AG10803 (cell line): Measurements from ENCODE around the gene RGL4.

Experiments used
- DNase-seq: peaks from one replicate; pipeline ENCODE4 v3.0.0; 2010; ENCODE audit warnings: low read depth
- H3K4me3 ChIP-seq: 2 replicates; pipeline ENCODE4 v1.5.1; 2011; ENCODE audit warnings: mild to moderate bottlenecking, low read length, control low read depth
- CTCF ChIP-seq: conservative IDR thresholded peaks from 2 replicates; pipeline ENCODE4 v1.5.1; 2011; ENCODE audit warnings: mild to moderate bottlenecking, low read length, control low read depth, inconsistent platforms

RGL4 gene

GRCh38 chr22:23696326-23696851 lies 5.6 kb downstream of the RGL4 start:
- peak; percentile 11 for DNase-seq
- TF ChIP-seq CTCF: no peak
- no peak overlapping the region for H3K4me3 ChIP-seq

- H3K4me3 ChIP-seq: no peak overlapping the region
- TF ChIP-seq CTCF: no peak
- no peak for DNase-seq
Observed at GRCh38 chr22:23697031-23697970, 6.5 kb downstream of the RGL4 start.

GRCh38 chr22:23698094-23698493 lies 7.3 kb downstream of the RGL4 start:
- TF ChIP-seq CTCF: no peak
- DNase-seq: no peak
- H3K4me3 ChIP-seq: no peak overlapping the region

GRCh38 chr22:23698673-23699235 lies 7.9 kb downstream of the RGL4 start:
- no peak for TF ChIP-seq CTCF
- H3K4me3 ChIP-seq: no peak overlapping the region
- no peak for DNase-seq

GRCh38 chr22:23700706-23701105 lies 9.9 kb downstream of the RGL4 start:
- TF ChIP-seq CTCF: no peak
- no peak for DNase-seq
- H3K4me3 ChIP-seq: no peak overlapping the region

GRCh38 chr22:23704062-23704461 lies 13.2 kb downstream of the RGL4 start:
- no peak for TF ChIP-seq CTCF
- H3K4me3 ChIP-seq: no peak overlapping the region
- DNase-seq: no peak
